NCI-H460 (cell line): Measurements from ENCODE around the gene SERGEF. TPM values are rescaled to one million over a fixed set of nuclear protein-coding genes. Genes with fewer than 3 reads are reported as not detected.
A peak's percentile ranks its signal among the peaks of the same experiment; 100 is the strongest.
"Not testable (repeated sequence)": the region's sequence is repeated elsewhere in the genome, so short reads cannot be mapped to it uniquely, and the experiment has no call there.

ENCODE experiments used
- DNase-seq: peaks from one replicate; pipeline ENCODE4 v3.0.0-alpha.2; 2016; ENCODE audit warnings: low read depth; ENCODE audit errors: extremely low read depth
- total RNA-seq: library from RNA; depleted of rRNA; stranded (reverse); fragments of >200 nt; shearing (Covaris generic); gene quantifications from 2 replicates; pipeline ENCODE4 v1.2.3, GENCODE V29; 2014

The SERGEF gene
- total RNA-seq, 1 experiment from 2014 or later: 18.5 TPM

GRCh38 chr11:18001191-18001590 is 11.7 kb downstream of the SERGEF start:
- no peak for DNase-seq

- DNase-seq: no peak
Observed at GRCh38 chr11:18000760-18001159, 12.1 kb downstream of the SERGEF start.

- DNase-seq: not testable (repeated sequence)
Observed at GRCh38 chr11:18000128-18000527, 12.7 kb downstream of the SERGEF start.

- no peak for DNase-seq
Observed at GRCh38 chr11:17992916-17993315, 19.9 kb downstream of the SERGEF start.

GRCh38 chr11:17991783-17992433 is 20.9 kb downstream of the SERGEF start:
- DNase-seq: peak; percentile 25

GRCh38 chr11:17989306-17989705 is 23.5 kb downstream of the SERGEF start:
- DNase-seq: no peak

- DNase-seq: no peak
Observed at GRCh38 chr11:17988465-17988864, 24.4 kb downstream of the SERGEF start.

- no peak for DNase-seq
Observed at GRCh38 chr11:17987826-17988225, 25.0 kb downstream of the SERGEF start.

- DNase-seq: no peak
Observed at GRCh38 chr11:17986711-17987220, 26.1 kb downstream of the SERGEF start.

GRCh38 chr11:17986007-17986710 is 26.7 kb downstream of the SERGEF start:
- DNase-seq: no peak

GRCh38 chr11:17985517-17985916 is 27.3 kb downstream of the SERGEF start:
- DNase-seq: no peak

GRCh38 chr11:17983569-17983968 is 29.3 kb downstream of the SERGEF start:
- DNase-seq: no peak

GRCh38 chr11:17979770-17980371 is 33.0 kb downstream of the SERGEF start:
- DNase-seq: peak; percentile 26

GRCh38 chr11:17978553-17979287 is 34.1 kb downstream of the SERGEF start:
- peak; percentile 28 for DNase-seq

- no peak for DNase-seq
Observed at GRCh38 chr11:17976651-17977050, 36.2 kb downstream of the SERGEF start.

GRCh38 chr11:17974246-17974645 is 38.6 kb downstream of the SERGEF start:
- DNase-seq: no peak

- DNase-seq: no peak
Observed at GRCh38 chr11:17972987-17973386, 39.9 kb downstream of the SERGEF start.

GRCh38 chr11:17968206-17968605 is 44.6 kb downstream of the SERGEF start:
- no peak for DNase-seq

GRCh38 chr11:17967661-17968060 is 45.2 kb downstream of the SERGEF start:
- no peak for DNase-seq

- DNase-seq: no peak
Observed at GRCh38 chr11:17960091-17960490, 52.8 kb downstream of the SERGEF start.

- DNase-seq: no peak
Observed at GRCh38 chr11:17958446-17958845, 54.4 kb downstream of the SERGEF start.
